Measurements from ENCODE around the gene CORIN.

DNA sequence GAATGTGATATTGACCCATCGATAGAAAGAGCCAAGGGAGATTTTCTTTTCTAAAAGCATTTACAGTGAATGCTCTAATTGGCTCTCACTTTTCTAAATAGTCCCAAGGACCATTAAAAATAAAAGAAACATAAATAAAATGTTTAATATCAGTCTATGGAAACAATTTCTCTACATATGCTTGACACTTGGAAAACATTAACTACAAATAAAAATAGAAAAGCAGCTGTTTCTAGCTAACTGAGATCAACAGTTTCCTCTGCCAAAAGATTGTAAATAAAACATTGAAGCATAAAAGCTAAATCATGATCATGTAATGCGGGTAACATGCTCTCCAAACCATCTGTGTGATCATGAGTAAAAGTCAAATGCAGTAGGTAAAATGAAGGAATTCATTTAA lies 49.7 kb downstream of the CORIN start:
- no peak for TF ChIP-seq POLR2A (IDR thresholded peaks at IDR 0.05)
- TF ChIP-seq, protein P1, sequence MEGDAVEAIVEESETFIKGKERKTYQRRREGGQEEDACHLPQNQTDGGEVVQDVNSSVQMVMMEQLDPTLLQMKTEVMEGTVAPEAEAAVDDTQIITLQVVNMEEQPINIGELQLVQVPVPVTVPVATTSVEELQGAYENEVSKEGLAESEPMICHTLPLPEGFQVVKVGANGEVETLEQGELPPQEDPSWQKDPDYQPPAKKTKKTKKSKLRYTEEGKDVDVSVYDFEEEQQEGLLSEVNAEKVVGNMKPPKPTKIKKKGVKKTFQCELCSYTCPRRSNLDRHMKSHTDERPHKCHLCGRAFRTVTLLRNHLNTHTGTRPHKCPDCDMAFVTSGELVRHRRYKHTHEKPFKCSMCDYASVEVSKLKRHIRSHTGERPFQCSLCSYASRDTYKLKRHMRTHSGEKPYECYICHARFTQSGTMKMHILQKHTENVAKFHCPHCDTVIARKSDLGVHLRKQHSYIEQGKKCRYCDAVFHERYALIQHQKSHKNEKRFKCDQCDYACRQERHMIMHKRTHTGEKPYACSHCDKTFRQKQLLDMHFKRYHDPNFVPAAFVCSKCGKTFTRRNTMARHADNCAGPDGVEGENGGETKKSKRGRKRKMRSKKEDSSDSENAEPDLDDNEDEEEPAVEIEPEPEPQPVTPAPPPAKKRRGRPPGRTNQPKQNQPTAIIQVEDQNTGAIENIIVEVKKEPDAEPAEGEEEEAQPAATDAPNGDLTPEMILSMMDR (IDR thresholded peaks at IDR 0.05): no peak
